Right lobe of liver (tissue), 6 donors: ENCODE data around the gene IGSF9B. TPM values are rescaled to one million over a fixed set of nuclear protein-coding genes. Genes with fewer than 3 reads are reported as not detected.

Experiments
- ATAC-seq, 4 donors: fragments of 200-7000 bp; cut with Tn5 transposase; one replicate each; pipeline ENCODE4 v1.9.1; 2020; ENCODE audit warnings: mild to moderate bottlenecking in 4 of 4, moderate library complexity in 4 of 4
- DNase-seq, 3 donors: peaks; one replicate each; pipeline ENCODE4 v3.0.0-alpha.2; 2020
- H3K27ac ChIP-seq, 3 donors: fragments of 200-600 bp; one replicate each; pipeline ENCODE4 v1.8.0; 2022
- H3K27me3 ChIP-seq, 2 donors: fragments of 200-600 bp; one replicate each; pipeline ENCODE4 v1.8.0; 2022
- H3K36me3 ChIP-seq, 4 donors: fragments of 200-600 bp; sonication (generic) in 1 of 4; one replicate each; pipeline versions ENCODE4 v1.5.1 to v1.8.0; 2017 to 2022; ENCODE audit warnings: control low read depth in 1 of 4
- H3K4me1 ChIP-seq, 4 donors: fragments of 200-600 bp; sonication (generic) in 1 of 4; one replicate each; pipeline versions ENCODE4 v1.5.1 to v1.8.0; 2017 to 2022; ENCODE audit warnings: control low read depth in 1 of 4
- H3K4me3 ChIP-seq, 3 donors: fragments of 200-600 bp; one replicate each; pipeline ENCODE4 v1.8.0; 2022
- H3K9me3 ChIP-seq, 4 donors: fragments of 200-600 bp; sonication (generic) in 1 of 4; one replicate each; pipeline versions ENCODE4 v1.5.1 to v1.8.0; 2017 to 2022; ENCODE audit warnings: control low read depth in 1 of 4
- CTCF ChIP-seq, 4 donors: fragments of 200-600 bp in 3 of 4; fragments of 450-650 bp in 1 of 4; IDR thresholded peaks; one replicate each; pipeline versions ENCODE4 v1.5.1 to v1.8.0; 2016 to 2022; ENCODE audit warnings: antibody characterized with exemption in 4 of 4, mild to moderate bottlenecking in 2 of 4
- POLR2A ChIP-seq: fragments of 450-650 bp; IDR thresholded peaks from one replicate; pipeline ENCODE4 v1.6.1; 2017; ENCODE audit warnings: antibody characterized with exemption, mild to moderate bottlenecking
- WGBS: methylation state at CpG from one replicate; pipeline ENCODE4 v1.1.6; 2018; ENCODE audit warnings: low coverage, low lambda C conversion rate; ENCODE audit not compliant: insufficient coverage; ENCODE audit errors: missing lambda C conversion rate; 5-methylcytosine and 5-hydroxymethylcytosine counted together
- intact Hi-C, 2 donors: fragments of 100-400 bp; cut with DNase I; formaldehyde crosslinking; loops; one replicate each; pipeline versions ENCODE4 v1.11.2 to v1.14.1; 2022
- total RNA-seq, 6 experiments: library from RNA; depleted of rRNA in 2 of 6; stranded (reverse); fragments of >200 nt in 2 of 6; fragmentation: NEBNext Ultra II Directional in 3 of 6; extraction: Animal tissue kit (Norgen Biotek cat#: 25700) in 3 of 6; gene quantifications; one replicate each; pipeline versions ENCODE4 v1.1.0 to v1.2.4, GENCODE V29; 2016 to 2023
- donor health status: DM: no; HTN: yes; CAD: no.
- donor health status: DM: no; HTN: no; CAD: no.
- donor health status: DM: no; HTN: no; CAD: no.
- donor health status: DM: no; HTN: yes; CAD: no.
- donor health status: DM: no; HTN: yes; CAD: no.

Gene IGSF9B
- total RNA-seq, 6 experiments from 2014 or later = 0.15 to 0.23 TPM; not detected in 4

- no peak for DNase-seq
- Histone ChIP-seq H3K36me3 (no peaks in the 10 kb centered on the region), H3K9me3 (no peaks in the 10 kb centered on the region), H3K4me3 (no peak overlapping the region), H3K27me3 (peaks cover 0 to 10% of the 10 kb centered on the region in 2 donors), H3K4me1 (peaks cover 0 to 4% (median 0%) of the 10 kb centered on the region in 4 donors), H3K27ac (no peak overlapping the region)
- TF ChIP-seq POLR2A (no peak), CTCF (IDR thresholded peaks at IDR 0.05) (no peak)
- intact Hi-C loops = no loop called here
- no peak for ATAC-seq
- WGBS = 4% methylated on average over 29 of the region's 49 CpGs
Observed at GRCh38 chr11:133955081-133955891, 1.5 kb downstream of the IGSF9B start.

- Histone ChIP-seq H3K9me3 (no peaks in the 10 kb centered on the region), H3K27me3 (peaks cover 0 to 10% of the 10 kb centered on the region in 2 donors), H3K27ac (no peak overlapping the region), H3K4me3 (no peak overlapping the region), H3K36me3 (no peaks in the 10 kb centered on the region), H3K4me1 (peaks cover 0 to 4% (median 0%) of the 10 kb centered on the region in 4 donors)
- TF ChIP-seq POLR2A (no peak), CTCF (IDR thresholded peaks at IDR 0.05) (no peak)
- DNase-seq (no peak), ATAC-seq (no peak)
- 65% methylated on average over 2 of the region's 8 CpGs for WGBS
- intact Hi-C loops = no loop called here
Observed at GRCh38 chr11:133953999-133954398, 2.8 kb downstream of the IGSF9B start.

GRCh38 chr11:133953547-133953946, 3.2 kb downstream of the IGSF9B start:
- H3K9me3 ChIP-seq = no peaks in the 10 kb centered on the region
- peaks cover 0 to 4% (median 0%) of the 10 kb centered on the region in 4 donors for H3K4me1 ChIP-seq
- no peak for DNase-seq
- no peaks in the 10 kb centered on the region for H3K36me3 ChIP-seq
- no peak for TF ChIP-seq POLR2A
- TF ChIP-seq CTCF (IDR thresholded peaks at IDR 0.05) = no peak
- no peak for ATAC-seq
- H3K27ac ChIP-seq = no peak overlapping the region
- intact Hi-C loops = no loop called here
- H3K4me3 ChIP-seq = no peak overlapping the region
- no CpG with 5 or more reads among the region's 5 CpGs for WGBS
- H3K27me3 ChIP-seq = peaks cover 0 to 10% of the 10 kb centered on the region in 2 donors

- Histone ChIP-seq H3K27ac (no peak overlapping the region), H3K4me3 (no peak overlapping the region), H3K36me3 (no peaks in the 10 kb centered on the region), H3K9me3 (no peaks in the 10 kb centered on the region), H3K27me3 (peaks cover 0 to 10% of the 10 kb centered on the region in 2 donors), H3K4me1 (peaks cover 0 to 4% (median 0%) of the 10 kb centered on the region in 4 donors)
- intact Hi-C loops = no loop called here
- 69% methylated on average over 5 of the region's 10 CpGs for WGBS
- no peak for TF ChIP-seq POLR2A
- TF ChIP-seq CTCF (IDR thresholded peaks at IDR 0.05) = no peak
- DNase-seq (no peak), ATAC-seq (no peak)
Observed at GRCh38 chr11:133952199-133953190, 4.3 kb downstream of the IGSF9B start.
